Activated T-cell treated with anti-CD3 and anti-CD28 coated beads, Interleukin-2, amount 50 U/mL, for 48 hours (primary cell): Measurements from ENCODE around the gene SPATS2L.

Experiments used
- DNase-seq, 2 experiments: peaks; one replicate each; pipeline ENCODE4 v3.0.0-alpha.2; 2020

SPATS2L gene

GRCh38 chr2:200449149-200449548, 142.7 kb downstream of the SPATS2L start:
- DNase-seq, result no peak

DNA sequence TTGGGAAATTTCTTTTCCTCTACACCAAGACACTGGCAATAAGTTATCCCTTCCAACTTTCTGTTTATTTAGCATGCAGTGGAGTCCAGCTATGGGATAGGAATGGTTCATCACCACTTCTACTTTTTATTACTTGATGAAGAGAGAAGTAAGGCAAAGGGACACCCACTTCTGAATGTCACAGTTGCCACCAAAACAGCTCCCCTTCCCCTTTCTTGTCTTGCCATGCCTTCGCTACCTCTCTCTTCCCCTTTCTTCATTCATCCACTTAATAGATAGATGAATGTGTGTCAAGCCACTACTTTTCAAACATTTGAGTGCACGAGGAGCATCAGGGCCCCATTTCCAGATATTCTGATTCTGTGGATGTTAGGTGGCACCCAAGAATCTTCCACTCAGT, 143.8 kb downstream of the SPATS2L start:
- no peak for DNase-seq

DNA sequence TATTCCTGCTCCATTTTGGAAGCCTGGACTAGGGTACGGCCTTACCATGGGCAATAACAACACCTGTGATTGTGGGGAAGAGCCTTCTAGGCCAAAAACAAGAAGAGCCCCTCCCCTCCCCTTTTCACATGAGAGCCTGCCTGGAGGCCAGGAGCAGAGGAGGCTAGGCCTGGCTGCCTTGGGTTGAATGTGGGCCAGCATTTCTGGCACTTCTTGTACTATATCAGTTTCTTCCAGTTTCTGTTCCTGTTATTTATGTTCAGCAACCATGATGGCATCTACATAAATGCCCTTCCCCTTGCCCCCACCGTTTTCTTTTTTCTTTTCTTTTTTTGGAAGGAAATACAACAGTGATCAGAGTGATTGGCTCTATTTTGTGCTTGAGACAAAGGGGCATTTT, 145.0 kb downstream of the SPATS2L start:
- DNase-seq, result no peak

DNA sequence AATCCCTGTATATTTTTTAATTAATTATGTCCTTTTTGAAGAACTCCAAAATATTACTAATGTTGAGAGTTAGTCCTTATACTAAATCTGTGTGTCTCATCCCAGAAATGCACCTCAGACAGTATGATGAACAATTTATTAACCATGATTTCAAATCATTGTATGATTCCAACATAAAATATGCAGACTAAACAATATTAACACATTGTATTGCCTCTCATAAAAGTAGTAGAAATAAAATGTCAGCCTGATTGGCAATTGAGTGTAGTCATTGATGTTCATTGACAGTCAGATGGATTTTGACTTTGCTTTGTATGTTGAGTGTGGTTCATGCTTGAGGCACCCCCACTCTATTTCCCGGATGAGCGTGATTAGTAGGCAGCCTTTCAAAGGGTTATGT, 145.9 kb downstream of the SPATS2L start:
- DNase-seq, result no peak

DNA sequence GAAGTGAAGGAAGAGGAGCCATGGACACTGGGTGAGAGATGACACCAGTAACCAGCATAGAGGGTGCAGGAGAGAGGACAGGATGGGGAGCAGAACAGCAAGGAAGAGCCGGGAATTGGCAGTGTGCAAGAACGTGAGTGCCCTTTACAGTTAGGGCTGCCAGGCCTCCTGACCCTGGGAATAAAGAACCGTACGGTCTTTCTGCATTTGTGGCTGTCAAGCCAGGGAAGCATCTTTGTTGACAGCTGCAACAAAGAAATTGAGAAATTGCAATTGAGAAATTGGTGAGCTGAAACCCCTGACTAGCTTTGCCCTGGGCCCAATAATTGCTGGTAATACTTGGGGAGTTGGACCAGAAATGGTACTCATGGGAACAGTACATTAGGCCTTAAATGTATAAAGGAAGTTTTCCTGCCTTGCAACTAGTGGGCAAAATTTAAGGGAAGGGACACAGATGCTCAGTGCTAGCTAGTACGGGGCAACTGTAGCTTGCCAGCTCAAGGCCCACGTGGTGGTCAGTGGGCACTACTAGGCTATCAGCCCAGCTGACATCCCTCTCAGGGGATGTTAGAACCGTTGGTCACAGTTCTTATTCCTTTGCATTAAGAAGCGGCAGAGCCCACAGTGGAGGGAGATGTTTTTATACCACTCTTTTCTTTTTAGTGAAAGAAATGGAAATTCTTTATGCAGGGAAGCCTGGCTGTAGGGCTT, 146.8 kb downstream of the SPATS2L start:
- no peak for DNase-seq

DNA sequence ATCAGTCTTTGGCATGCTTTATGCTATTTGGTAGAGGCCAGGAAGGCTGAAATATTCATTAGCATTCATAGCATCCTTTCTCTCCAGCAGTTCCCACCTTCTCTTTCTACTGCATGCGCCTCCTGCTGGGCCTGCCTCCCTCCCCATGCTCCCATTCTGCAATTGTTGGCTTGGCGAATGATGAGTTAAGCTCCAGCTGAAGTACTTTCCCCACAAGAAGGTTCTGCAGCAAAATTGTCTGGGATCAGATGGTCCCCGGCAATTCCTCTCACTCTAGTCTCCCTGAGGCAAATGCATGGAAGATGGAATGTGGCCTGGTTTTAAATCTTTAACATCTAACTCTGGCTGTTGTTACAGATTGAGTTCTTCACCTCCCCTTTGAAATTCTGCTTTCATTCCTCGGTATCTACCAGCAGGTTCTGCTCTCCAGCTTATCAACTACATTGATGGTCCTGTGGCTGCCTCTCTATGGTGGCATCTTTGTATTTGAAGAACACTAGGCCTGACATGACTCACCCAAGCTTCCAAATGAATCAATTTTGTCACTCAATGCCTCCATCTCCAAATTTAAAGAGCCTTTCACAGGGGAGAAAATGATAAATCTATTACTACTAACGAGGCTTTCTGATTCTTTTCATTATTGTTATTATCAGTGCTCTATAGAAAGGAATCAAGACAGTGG, 147.5 kb downstream of the SPATS2L start:
- no peak for DNase-seq

DNA sequence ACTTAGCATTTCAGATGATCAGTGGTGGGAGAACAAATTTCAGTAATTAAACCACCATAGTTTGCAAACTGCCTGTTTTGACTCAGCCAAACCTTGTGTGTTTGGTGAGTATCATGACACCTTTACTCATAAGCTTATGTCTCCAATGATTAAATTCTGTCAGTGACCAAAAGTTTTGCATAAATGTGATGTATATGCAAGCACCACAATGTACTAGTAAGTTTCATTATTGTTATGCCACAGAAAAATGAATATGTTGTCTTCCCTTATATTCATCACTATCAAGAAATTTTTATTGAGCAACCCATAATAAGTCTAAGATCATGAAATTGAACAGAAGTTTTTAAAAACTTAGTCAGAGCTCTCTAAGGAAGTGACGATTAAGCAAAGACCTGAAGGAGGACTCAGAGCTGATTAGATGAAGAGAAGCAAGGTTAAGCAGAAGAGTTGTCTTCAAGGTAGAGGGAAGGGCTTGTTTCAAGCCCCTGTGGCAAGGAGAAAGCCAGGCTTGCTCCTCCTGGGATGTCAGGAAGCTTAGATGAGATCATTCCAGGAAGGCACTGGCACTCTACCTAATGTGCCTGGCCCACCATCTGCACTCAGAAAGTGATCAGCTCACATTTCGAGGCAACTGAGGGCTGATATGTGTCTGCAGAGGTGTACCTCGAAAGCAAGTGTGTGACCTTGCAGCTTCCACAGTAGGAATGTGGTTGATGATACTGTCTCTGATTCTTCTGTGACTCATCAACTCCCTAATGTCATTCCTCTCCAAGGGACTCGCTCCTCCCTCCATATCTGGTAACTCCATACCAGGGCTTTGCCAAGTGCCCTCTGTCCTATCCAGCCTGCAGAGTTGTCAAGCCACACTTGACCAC, 148.7 kb downstream of the SPATS2L start:
- peak; percentile 53 to 57 for DNase-seq

DNA sequence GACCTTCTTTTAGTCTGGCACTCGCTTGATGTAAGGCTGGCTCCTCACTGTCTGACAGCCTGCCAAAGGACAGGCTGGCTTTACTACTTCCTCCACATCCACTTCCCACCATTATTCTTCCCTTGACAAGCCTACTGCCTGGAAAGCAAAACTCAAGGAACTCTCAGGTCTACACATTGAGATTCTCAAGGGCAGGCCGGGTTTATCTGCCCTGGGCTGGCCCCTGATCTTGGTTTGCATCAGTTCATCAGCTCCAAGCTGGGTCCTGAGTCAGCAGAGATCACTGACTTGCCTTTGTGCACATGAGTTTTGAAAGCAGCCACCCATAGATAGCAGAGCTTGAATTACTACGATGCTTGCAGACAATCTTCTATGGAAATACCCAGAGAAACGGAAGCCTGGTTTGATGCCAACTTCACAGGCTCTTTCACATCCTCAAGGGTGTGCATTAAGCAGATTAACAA, 149.5 kb downstream of the SPATS2L start:
- peak; percentile 53 to 56 for DNase-seq

- no peak for DNase-seq
Observed at GRCh38 chr2:200456567-200456966, 150.1 kb downstream of the SPATS2L start.

GRCh38 chr2:200459101-200459500, 152.6 kb downstream of the SPATS2L start:
- DNase-seq, result no peak

- no peak for DNase-seq
Observed at GRCh38 chr2:200461846-200462710, 155.6 kb downstream of the SPATS2L start.

DNA sequence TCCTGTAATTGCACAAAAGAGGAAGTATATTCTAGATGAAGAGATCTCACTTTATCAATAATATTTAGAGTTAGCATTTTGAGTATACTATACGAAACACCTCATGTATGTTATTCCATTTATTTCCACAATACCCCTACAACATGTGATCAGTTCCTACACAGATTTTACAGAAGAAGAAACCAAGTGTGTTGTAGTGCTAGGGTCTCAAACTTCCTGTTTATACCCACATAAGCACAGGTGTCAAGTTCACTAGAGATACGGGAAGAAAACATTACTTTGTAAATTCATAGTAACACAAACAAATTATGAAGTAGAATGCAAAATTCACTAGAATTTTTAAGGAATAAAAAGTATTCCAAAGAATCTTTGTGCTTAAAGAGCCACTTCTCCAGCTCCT, 157.0 kb downstream of the SPATS2L start:
- DNase-seq, result no peak

- peak; percentile 51 to 65 for DNase-seq
Observed at GRCh38 chr2:200466425-200467418, 160.2 kb downstream of the SPATS2L start.

DNA sequence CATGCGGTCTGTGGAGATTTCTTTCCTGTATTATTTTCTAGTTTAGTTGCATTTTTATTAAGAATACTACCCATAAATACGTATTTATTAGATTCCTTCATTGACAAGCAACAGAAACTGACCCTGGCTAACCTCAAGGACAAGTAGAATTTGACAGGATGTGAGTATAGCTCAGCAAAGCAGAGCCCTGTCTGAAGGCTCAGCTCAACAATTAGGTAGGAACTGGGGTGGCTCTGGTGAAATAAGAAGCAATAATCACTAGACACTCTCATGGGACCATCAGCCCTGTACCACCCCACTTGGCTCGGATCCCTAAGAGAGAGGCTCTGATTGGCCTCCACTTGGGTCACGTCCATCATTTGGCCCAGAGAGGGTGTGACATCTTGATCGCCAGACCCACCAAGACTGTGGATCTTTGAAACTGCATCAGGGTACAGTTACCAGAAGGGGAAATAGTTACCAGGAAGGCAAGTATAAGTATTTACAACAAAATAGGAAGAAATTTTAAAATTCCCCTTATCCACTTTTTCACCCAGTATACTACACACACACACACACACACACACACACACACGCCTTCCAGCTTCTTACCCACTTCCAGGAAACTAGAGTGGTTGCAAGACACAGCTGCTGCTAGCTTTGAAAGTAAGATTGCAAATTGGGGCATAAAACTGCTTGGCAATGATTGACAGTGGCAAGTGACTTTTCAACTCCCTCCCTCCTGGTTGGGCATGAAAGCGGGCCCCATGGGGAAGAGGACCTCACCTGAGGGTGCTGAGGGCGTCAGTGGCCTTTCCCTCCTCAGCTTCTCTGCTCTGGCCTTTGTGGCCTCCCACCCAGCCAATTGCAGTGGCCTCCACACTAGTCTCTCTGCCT, 161.6 kb downstream of the SPATS2L start:
- DNase-seq, result peak in 1 of 2 experiments; percentile 39

DNA sequence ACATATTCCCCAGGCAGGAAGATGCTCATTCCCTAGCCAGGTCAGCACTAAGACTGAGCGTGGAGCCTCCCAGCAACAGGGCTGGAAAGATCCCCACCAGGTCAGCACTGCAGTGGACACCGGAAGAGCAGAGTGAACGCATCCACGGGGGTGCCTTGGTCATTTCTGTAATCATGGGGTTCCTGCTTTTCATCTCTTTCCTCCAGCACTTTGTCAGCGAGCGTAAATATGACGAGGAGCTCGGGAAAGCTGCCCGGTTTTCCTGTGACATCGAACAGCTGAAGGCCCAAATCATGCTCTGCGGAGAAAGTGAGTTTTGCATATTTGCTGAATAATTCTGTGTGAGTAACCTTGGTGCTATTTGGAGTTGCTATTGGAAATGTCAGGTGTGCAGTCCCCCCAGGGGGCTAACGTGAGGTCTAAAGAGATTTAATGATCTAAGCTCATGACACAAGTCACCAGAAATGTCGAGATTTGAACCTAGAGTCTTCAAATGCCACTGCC, 163.3 kb downstream of the SPATS2L start:
- DNase-seq, result no peak

DNA sequence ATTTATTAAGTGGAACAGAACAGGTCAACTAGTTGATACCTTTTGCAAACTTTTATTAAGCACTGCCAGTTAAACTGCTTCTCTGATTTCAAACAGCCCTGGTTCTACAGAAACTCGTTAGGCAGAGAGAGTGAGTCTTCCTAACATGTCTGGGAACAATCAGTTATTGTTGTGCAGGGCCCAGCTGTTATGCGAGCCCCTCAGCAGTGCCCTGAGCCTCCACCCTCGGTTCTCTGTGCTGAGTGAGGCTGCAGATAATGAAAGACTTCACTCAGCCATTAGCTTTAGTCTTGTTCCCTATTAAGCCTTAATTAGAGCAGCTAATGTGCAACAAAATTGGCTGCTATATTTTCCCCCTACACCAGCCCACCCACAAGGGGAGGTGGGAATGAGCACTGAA, 163.7 kb downstream of the SPATS2L start:
- no peak for DNase-seq

DNA sequence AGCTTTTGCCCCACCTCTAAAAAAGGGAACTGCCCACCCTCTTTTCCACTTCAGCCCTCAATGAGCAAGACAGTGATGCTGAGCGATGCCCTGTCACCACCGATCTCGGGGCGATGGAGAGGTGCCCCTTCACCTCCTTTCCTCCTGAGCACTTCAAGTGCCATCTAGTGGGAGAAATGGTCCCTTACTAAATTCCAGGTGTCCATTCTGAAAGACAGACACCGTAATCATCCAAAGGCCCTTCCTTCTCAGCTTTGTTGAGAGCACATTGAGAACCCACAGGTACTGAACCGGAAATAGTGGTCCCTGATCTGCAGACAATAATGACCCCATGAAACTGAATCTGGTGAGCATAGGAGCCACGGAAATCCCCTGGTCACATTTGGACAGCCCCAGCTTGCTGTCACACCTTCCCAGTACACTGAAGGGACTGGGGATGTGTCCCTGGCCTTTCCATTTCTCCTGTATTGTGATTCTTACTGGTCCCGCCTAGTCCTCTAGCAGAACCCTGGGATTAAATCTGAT, 164.9 kb downstream of the SPATS2L start:
- DNase-seq, result peak; percentile 46 to 53

- DNase-seq, result no peak
Observed at GRCh38 chr2:200471928-200472645, 165.6 kb downstream of the SPATS2L start.
